MCF 10A (cell line): ENCODE results near the gene POC1B. TPM values are rescaled to one million over a fixed set of nuclear protein-coding genes. Genes with fewer than 3 reads are reported as not detected.

Experiments
- BruUV-seq: library from RNA; stranded (reverse); fragments of 400-500 nt; replicated peaks from 2 replicates; lab custom pipeline; 2021; lab: Mats Ljungman, UMichigan
- CTCF ChIA-PET: fragments of 300-600 bp; sonication (Branson Sonifier 250); formaldehyde crosslinking; extraction: SDS; loops from one replicate; lab custom pipeline; 2021; ENCODE audit warnings: antibody characterized with exemption, inconsistent platforms; lab: Yijun Ruan, JAX
- POLR2A ChIA-PET: fragments of 300-600, 350-650 bp; sonication (Branson Sonifier 250); formaldehyde crosslinking; extraction: SDS; loops from one replicate; lab custom pipeline; 2020; ENCODE audit warnings: antibody characterized with exemption, inconsistent platforms; lab: Yijun Ruan, JAX
- DNase-seq: peaks from one replicate; pipeline ENCODE4 v3.0.0-alpha.2; 2018; ENCODE audit not compliant: unreplicated experiment
- H3K27ac Mint-ChIP-seq: one replicate; pipeline ENCODE4 v1.8.0; 2022; ENCODE audit warnings: mild to moderate bottlenecking, low read depth, mixed read lengths; ENCODE audit not compliant: unreplicated experiment
- H3K27me3 Mint-ChIP-seq: one replicate; pipeline ENCODE4 v1.8.0; 2022; ENCODE audit warnings: mixed read lengths; ENCODE audit not compliant: insufficient read depth, unreplicated experiment
- H3K36me3 Mint-ChIP-seq: one replicate; pipeline ENCODE4 v1.8.0; 2022; ENCODE audit warnings: mild to moderate bottlenecking, moderate library complexity, mixed read lengths; ENCODE audit not compliant: insufficient read depth, unreplicated experiment
- H3K4me1 Mint-ChIP-seq: one replicate; pipeline ENCODE4 v1.8.0; 2022; ENCODE audit warnings: mixed read lengths; ENCODE audit not compliant: insufficient read depth, unreplicated experiment
- H3K4me3 Mint-ChIP-seq: one replicate; pipeline ENCODE4 v1.8.0; 2022; ENCODE audit warnings: mild to moderate bottlenecking, moderate library complexity, mixed read lengths; ENCODE audit not compliant: unreplicated experiment
- H3K9me3 Mint-ChIP-seq: one replicate; pipeline ENCODE4 v1.8.0; 2022; ENCODE audit warnings: mixed read lengths; ENCODE audit not compliant: unreplicated experiment
- intact Hi-C: fragments of 100-400 bp; cut with micrococcal nuclease; formaldehyde crosslinking; loops from 2 replicates; pipeline ENCODE4 v1.14.1; 2022
- total RNA-seq: library from RNA; stranded (reverse); gene quantifications from 2 replicates; pipeline ENCODE4 v1.2.3, GENCODE V29; 2022
- TF ChIP-seq, protein P1 (sequence below): fragments of 200-600 bp; IDR thresholded peaks from one replicate; pipeline ENCODE4 v1.8.0; 2022; ENCODE audit warnings: antibody characterized with exemption, mild to moderate bottlenecking; ENCODE audit not compliant: unreplicated experiment

Gene POC1B
- total RNA-seq, 1 experiment from 2014 or later: 14.8 TPM

DNA sequence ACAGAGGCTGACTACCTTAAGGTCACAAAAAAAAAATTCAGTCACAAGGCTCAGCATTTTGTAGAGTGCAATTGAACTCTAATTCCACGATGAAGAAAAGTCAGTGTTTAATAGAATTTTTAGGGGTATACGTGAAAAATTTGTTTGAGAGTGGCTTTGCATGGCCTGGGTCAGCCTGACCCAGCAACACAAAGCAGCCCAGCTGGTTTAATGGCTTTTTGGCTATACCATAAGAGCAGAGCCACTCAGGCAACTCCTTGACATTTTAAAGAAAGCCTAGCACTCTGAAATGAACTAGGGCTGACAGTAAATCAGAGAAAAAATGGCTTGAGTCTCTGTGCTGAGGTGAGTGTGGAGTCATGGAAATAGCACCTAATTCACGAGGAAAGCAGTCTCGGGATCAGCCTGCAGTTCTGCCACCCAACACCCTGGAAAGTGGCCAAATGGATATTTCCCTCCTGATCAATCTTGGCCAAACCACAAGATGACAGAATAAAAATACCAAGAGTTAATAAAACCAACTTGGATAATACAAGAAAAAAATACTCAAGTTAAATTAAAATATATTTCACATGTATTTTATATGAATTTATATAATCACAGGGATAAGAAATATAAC is 60.8 kb downstream of the POC1B start:
- Mint-ChIP-seq H3K27ac (no peak overlapping the region), H3K27me3 (no peaks in the 10 kb centered on the region), H3K9me3 (no peaks in the 10 kb centered on the region), H3K4me3 (no peak overlapping the region), H3K36me3 (no peaks in the 10 kb centered on the region), H3K4me1 (peaks cover 15% of the 10 kb centered on the region)
- CTCF ChIA-PET: interaction anchor here (0.6 to 1.0 kb wide), 3 partner anchors 114 to 445 kb away, joined by 3 to 5 read pairs (median 4); no protein-coding TSS in a partner anchor
- no peak for DNase-seq
- POLR2A ChIA-PET: no interaction called here
- intact Hi-C loops: loop anchor here (5.0 kb wide), 1 partner anchor 303 kb away; no protein-coding TSS in a partner anchor
- TF ChIP-seq, protein P1, sequence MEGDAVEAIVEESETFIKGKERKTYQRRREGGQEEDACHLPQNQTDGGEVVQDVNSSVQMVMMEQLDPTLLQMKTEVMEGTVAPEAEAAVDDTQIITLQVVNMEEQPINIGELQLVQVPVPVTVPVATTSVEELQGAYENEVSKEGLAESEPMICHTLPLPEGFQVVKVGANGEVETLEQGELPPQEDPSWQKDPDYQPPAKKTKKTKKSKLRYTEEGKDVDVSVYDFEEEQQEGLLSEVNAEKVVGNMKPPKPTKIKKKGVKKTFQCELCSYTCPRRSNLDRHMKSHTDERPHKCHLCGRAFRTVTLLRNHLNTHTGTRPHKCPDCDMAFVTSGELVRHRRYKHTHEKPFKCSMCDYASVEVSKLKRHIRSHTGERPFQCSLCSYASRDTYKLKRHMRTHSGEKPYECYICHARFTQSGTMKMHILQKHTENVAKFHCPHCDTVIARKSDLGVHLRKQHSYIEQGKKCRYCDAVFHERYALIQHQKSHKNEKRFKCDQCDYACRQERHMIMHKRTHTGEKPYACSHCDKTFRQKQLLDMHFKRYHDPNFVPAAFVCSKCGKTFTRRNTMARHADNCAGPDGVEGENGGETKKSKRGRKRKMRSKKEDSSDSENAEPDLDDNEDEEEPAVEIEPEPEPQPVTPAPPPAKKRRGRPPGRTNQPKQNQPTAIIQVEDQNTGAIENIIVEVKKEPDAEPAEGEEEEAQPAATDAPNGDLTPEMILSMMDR: no peak
- BruUV-seq: no TSS peak

DNA sequence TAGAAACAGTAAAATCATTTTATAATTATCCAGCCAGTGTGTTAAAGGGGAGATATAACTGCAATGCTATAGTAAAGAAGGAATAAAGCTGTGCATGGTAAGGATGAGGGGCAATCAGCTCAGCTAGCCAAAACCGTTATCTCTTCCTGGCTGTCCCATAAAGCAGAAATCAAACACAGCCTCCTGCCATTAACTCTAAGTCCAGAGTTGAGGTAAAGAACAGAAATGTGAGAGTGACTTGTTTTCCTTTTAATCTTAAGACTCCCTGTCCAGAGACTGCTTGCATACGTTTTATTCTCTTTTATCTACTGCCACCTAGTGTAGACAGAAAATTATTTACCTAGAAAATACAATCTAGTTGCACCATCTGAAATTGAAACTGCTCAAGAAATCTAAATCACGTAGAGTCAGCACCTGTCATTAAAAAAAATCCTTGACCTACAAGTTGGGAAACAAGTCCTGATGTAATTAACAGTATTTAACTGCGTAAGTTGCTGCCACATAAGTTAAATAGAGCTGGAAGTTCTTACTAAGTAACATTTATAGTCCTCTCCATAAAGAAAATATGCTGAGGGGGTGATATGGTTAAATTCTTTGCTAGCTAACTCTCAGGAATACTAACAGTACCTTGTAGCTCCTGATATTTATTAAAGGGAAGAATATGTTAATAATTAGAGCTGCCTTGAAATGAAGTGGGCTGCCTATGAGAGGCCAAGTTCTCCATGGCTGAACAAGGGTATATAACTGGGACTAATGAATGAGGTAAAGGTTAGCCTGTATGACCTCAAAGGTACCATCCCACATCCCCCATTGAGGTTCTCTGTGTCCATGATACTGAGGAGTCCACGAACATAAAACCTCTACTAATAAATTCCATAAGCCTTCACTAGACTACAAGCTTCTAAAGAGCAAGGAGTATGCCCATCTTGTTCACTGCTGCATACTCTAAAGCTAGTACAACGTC is 63.9 kb downstream of the POC1B start:
- POLR2A ChIA-PET: interaction anchor here (0.9 to 3.0 kb wide), 8 partner anchors 10 to 444 kb away, joined by 3 to 25 read pairs (median 4); partner anchors contain the start of genes DUSP6 and GALNT4
- Mint-ChIP-seq H3K27me3 (no peaks in the 10 kb centered on the region), H3K9me3 (no peaks in the 10 kb centered on the region), H3K36me3 (no peaks in the 10 kb centered on the region), H3K27ac (peak overlapping the region; percentile 9), H3K4me3 (peak overlapping the region; percentile 20), H3K4me1 (peaks cover 8% of the 10 kb centered on the region)
- intact Hi-C loops: loop anchor here (1.0 to 5.0 kb wide), 6 partner anchors 110 to 443 kb away; partner anchors contain the start of gene DUSP6
- TF ChIP-seq, protein P1: peak; percentile 48
- DNase-seq: peak; percentile 71
- no TSS peak for BruUV-seq
- CTCF ChIA-PET: interaction anchor here (0.6 to 6.4 kb wide), 60 partner anchors 9 to 1554 kb away, joined by 3 to 69 read pairs (median 4); partner anchors contain the start of genes CEP290, DUSP6, GALNT4 and TMTC3

DNA sequence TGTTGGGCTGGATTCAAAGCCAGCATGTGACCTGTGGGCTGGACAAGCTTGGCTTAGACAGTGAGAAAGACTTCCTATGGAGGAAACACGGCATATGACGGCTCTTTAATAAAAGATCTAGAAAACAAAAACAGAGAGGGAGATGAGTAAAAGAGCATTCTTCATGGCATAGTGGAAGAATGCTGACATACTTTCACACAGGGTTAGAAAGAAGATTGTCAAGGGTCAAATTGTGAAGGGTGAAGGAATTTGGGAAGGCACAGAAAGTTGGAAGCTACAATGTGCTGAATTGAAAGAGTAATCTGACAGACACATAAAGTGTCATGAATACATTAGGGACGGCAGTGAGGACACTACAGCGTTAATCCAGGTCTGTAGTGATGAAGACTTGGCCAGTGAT is 64.7 kb downstream of the POC1B start:
- no peaks in the 10 kb centered on the region for H3K36me3 Mint-ChIP-seq
- POLR2A ChIA-PET: interaction anchor here (1.1 to 3.0 kb wide), 5 partner anchors 63 to 281 kb away, joined by 3 to 25 read pairs (median 6); partner anchors contain the start of genes DUSP6, GALNT4 and POC1B
- intact Hi-C loops: loop anchor here (1.0 to 5.0 kb wide), 6 partner anchors 109 to 442 kb away; partner anchors contain the start of gene DUSP6

More for the DNA sequence above, 64.7 kb downstream of the POC1B start:
- DNase-seq: no peak
- no peaks in the 10 kb centered on the region for H3K27me3 Mint-ChIP-seq
- no peaks in the 10 kb centered on the region for H3K9me3 Mint-ChIP-seq
- H3K4me3 Mint-ChIP-seq: no peak overlapping the region
- H3K4me1 Mint-ChIP-seq: peaks cover 8% of the 10 kb centered on the region
- no TSS peak for BruUV-seq
- CTCF ChIA-PET: interaction anchor here (0.6 to 6.4 kb wide), 37 partner anchors 10 to 866 kb away, joined by 3 to 69 read pairs (median 4); partner anchors contain the start of genes DUSP6 and GALNT4
- H3K27ac Mint-ChIP-seq: peak overlapping the region; percentile 9
- TF ChIP-seq, protein P1: no peak
